ENCODE results near the gene GNG7.

Gene GNG7

GRCh38 chr19:2724148-2724557, 21.7 kb upstream of the GNG7 start:
- H3K27ac ChIP-seq = no peak overlapping the region
- TF ChIP-seq ZFX (IDR thresholded peaks at IDR 0.05) (no peak), CTCF (conservative IDR thresholded peaks at IDR 0.05) (no peak)

GRCh38 chr19:2723747-2724146, 21.3 kb upstream of the GNG7 start:
- TF ChIP-seq ZFX (IDR thresholded peaks at IDR 0.05) (no peak), CTCF (conservative IDR thresholded peaks at IDR 0.05) (no peak)
- H3K27ac ChIP-seq = no peak overlapping the region

- H3K27ac ChIP-seq = no peak overlapping the region
Observed at GRCh38 chr19:2723345-2723715, 20.8 kb upstream of the GNG7 start.

GRCh38 chr19:2722541-2723344, 20.2 kb upstream of the GNG7 start:
- TF ChIP-seq CTCF (conservative IDR thresholded peaks at IDR 0.05) (no peak), ZFX (IDR thresholded peaks at IDR 0.05) (no peak)
- H3K27ac ChIP-seq = no peak overlapping the region

More at GRCh38 chr19:2723345-2723715, 20.8 kb upstream of the GNG7 start:
- TF ChIP-seq CTCF (conservative IDR thresholded peaks at IDR 0.05) (no peak), ZFX (IDR thresholded peaks at IDR 0.05) (no peak)

GRCh38 chr19:2721570-2722540, 19.4 kb upstream of the GNG7 start:
- H3K27ac ChIP-seq = 0 out of 2 replicates have a peak overlapping the region, but pooled peaks have one; percentile 22
- TF ChIP-seq CTCF (conservative IDR thresholded peaks at IDR 0.05) (no peak), ZFX (IDR thresholded peaks at IDR 0.05) (no peak)

GRCh38 chr19:2720777-2721569, 18.5 kb upstream of the GNG7 start, which contains the start of gene DIRAS1:
TSS of gene DIRAS1 (minus strand) at chr19:2721372. CDS start at chr19:2717806, 3,566 bp downstream.
- peak within 1 kb of the TSS; percentile 38 for H3K27ac ChIP-seq
- no peak for TF ChIP-seq CTCF (conservative IDR thresholded peaks at IDR 0.05)
- no peak for TF ChIP-seq ZFX (IDR thresholded peaks at IDR 0.05)

Measured in C4-2B (cell line).